ENCODE measurements around the gene MPL. TPM values are rescaled to one million over a fixed set of nuclear protein-coding genes. Genes with fewer than 3 reads are reported as not detected.
A peak's percentile ranks its signal among the peaks of the same experiment; 100 is the strongest.

Gene MPL
- polyA plus RNA-seq, 3 donors from 2014 or later: 0.57 TPM; not detected in 2

GRCh38 chr1:43358746-43359693 is 21.4 kb downstream of the MPL start, which contains the start of gene CDC20:
Gene CDC20 (plus strand): TSS chr1:43358981. CDS start chr1:43359216, 235 bp downstream.
- H3K36me3 Mint-ChIP-seq: peaks cover 5 to 16% (median 10%) of the 10 kb centered on the region in 3 donors
- peak; percentile 92 to 93 (median 93) for DNase-seq
- no peaks in the 10 kb centered on the region for H3K9me3 Mint-ChIP-seq
- peaks cover 18 to 29% of the 10 kb centered on the region in 2 donors for H3K4me1 Mint-ChIP-seq
- peaks cover 2 to 5% (median 2%) of the 10 kb centered on the region in 3 donors for H3K27me3 Mint-ChIP-seq (ENCODE audit: low read depth in 3 of 3)
- peak within 1 kb of the TSS; percentile 80 to 93 (median 87) for H3K27ac Mint-ChIP-seq
- peak within 1 kb of the TSS; percentile 90 to 95 (median 91) for H3K4me3 Mint-ChIP-seq

- Mint-ChIP-seq H3K9me3 (no peaks in the 10 kb centered on the region), H3K27me3 (ENCODE audit: low read depth in 3 of 3) (peaks cover 2 to 5% (median 3%) of the 10 kb centered on the region in 3 donors)
These were observed 22.1 kb downstream of the MPL start for GRCh38 chr1:43359696-43360095.

GRCh38 chr1:43360616-43361015 is 23.0 kb downstream of the MPL start:
- peak overlapping the region in 2 of 5 donors; percentile 5 to 35 for H3K4me3 Mint-ChIP-seq
- H3K4me1 Mint-ChIP-seq: peaks cover 29 to 38% of the 10 kb centered on the region in 2 donors
- peak overlapping the region in 3 of 6 donors; percentile 2 to 76 (median 33) for H3K27ac Mint-ChIP-seq
- H3K36me3 Mint-ChIP-seq: peaks cover 10 to 28% (median 10%) of the 10 kb centered on the region in 3 donors
- H3K27me3 Mint-ChIP-seq (ENCODE audit: low read depth in 3 of 3): peaks cover 2 to 5% (median 3%) of the 10 kb centered on the region in 3 donors
- DNase-seq: no peak
- H3K9me3 Mint-ChIP-seq: no peaks in the 10 kb centered on the region

More at GRCh38 chr1:43359696-43360095, 22.1 kb downstream of the MPL start:
- Mint-ChIP-seq H3K4me1 (peaks cover 21 to 29% of the 10 kb centered on the region in 2 donors), H3K36me3 (peaks cover 5 to 22% (median 10%) of the 10 kb centered on the region in 3 donors), H3K4me3 (peak overlapping the region; percentile 67 to 91 (median 90)), H3K27ac (peak overlapping the region in 2 of 6 donors; percentile 35 to 51)
- DNase-seq: no peak

GRCh38 chr1:43363283-43363934 is 25.8 kb downstream of the MPL start:
- H3K4me3 Mint-ChIP-seq: no peak overlapping the region
- H3K4me1 Mint-ChIP-seq: peaks cover 41 to 50% of the 10 kb centered on the region in 2 donors
- peaks cover 3 to 7% (median 6%) of the 10 kb centered on the region in 3 donors for H3K27me3 Mint-ChIP-seq (ENCODE audit: low read depth in 3 of 3)
- H3K36me3 Mint-ChIP-seq: peaks cover 10 to 31% (median 10%) of the 10 kb centered on the region in 3 donors
- DNase-seq: no peak
- H3K9me3 Mint-ChIP-seq: no peaks in the 10 kb centered on the region
- peak overlapping the region in 5 of 6 donors; percentile 3 to 80 (median 33) for H3K27ac Mint-ChIP-seq

- peaks cover 3 to 7% (median 5%) of the 10 kb centered on the region in 3 donors for H3K27me3 Mint-ChIP-seq (ENCODE audit: low read depth in 3 of 3)
- H3K27ac Mint-ChIP-seq: peak overlapping the region in 5 of 6 donors; percentile 5 to 68 (median 25)
- H3K36me3 Mint-ChIP-seq: peaks cover 10 to 31% (median 10%) of the 10 kb centered on the region in 3 donors
- DNase-seq: no peak
- H3K4me1 Mint-ChIP-seq: peaks cover 45 to 50% of the 10 kb centered on the region in 2 donors
- H3K4me3 Mint-ChIP-seq: no peak overlapping the region
- H3K9me3 Mint-ChIP-seq: no peaks in the 10 kb centered on the region
These were observed 26.4 kb downstream of the MPL start for GRCh38 chr1:43363935-43364525.

- H3K27me3 Mint-ChIP-seq (ENCODE audit: low read depth in 3 of 3): peaks cover 3 to 7% (median 5%) of the 10 kb centered on the region in 3 donors
- no peak for DNase-seq
- peak overlapping the region; percentile 61 to 89 (median 84) for H3K27ac Mint-ChIP-seq
- H3K9me3 Mint-ChIP-seq: no peaks in the 10 kb centered on the region
- peaks cover 41 to 47% of the 10 kb centered on the region in 2 donors for H3K4me1 Mint-ChIP-seq
- H3K36me3 Mint-ChIP-seq: peaks cover 10 to 31% (median 10%) of the 10 kb centered on the region in 3 donors
- peak overlapping the region; percentile 50 to 89 (median 85) for H3K4me3 Mint-ChIP-seq
These were observed 28.1 kb downstream of the MPL start for GRCh38 chr1:43365678-43366077.

- no peak for DNase-seq
- Mint-ChIP-seq H3K27me3 (ENCODE audit: low read depth in 3 of 3) (peaks cover 3 to 7% (median 5%) of the 10 kb centered on the region in 3 donors), H3K9me3 (no peaks in the 10 kb centered on the region), H3K4me1 (peaks cover 44 to 50% of the 10 kb centered on the region in 2 donors), H3K36me3 (peaks cover 9 to 31% (median 9%) of the 10 kb centered on the region in 3 donors), H3K4me3 (peak overlapping the region; percentile 85 to 89 (median 88)), H3K27ac (peak overlapping the region; percentile 84 to 89 (median 86))
These were observed 28.6 kb downstream of the MPL start for GRCh38 chr1:43366179-43366578.

- H3K27ac Mint-ChIP-seq: peak overlapping the region; percentile 78 to 91 (median 88)
- H3K9me3 Mint-ChIP-seq: no peaks in the 10 kb centered on the region
- DNase-seq: no peak
- peaks cover 44 to 47% of the 10 kb centered on the region in 2 donors for H3K4me1 Mint-ChIP-seq
- H3K36me3 Mint-ChIP-seq: peaks cover 5 to 28% (median 5%) of the 10 kb centered on the region in 3 donors
- H3K27me3 Mint-ChIP-seq (ENCODE audit: low read depth in 3 of 3): peaks cover 3 to 7% (median 5%) of the 10 kb centered on the region in 3 donors
- peak overlapping the region; percentile 85 to 89 (median 88) for H3K4me3 Mint-ChIP-seq
These were observed 29.0 kb downstream of the MPL start for GRCh38 chr1:43366601-43367025.

- peak; percentile 50 to 62 (median 59) for DNase-seq
These were observed 29.6 kb downstream of the MPL start for GRCh38 chr1:43367026-43367903.

GRCh38 chr1:43367904-43368645 is 30.5 kb downstream of the MPL start, which contains the start of gene ELOVL1:
Gene ELOVL1 (minus strand): TSS chr1:43368011. CDS start chr1:43365609, 2,402 bp downstream.
- peaks cover 3 to 7% (median 3%) of the 10 kb centered on the region in 3 donors for H3K27me3 Mint-ChIP-seq (ENCODE audit: low read depth in 3 of 3)
- peak; percentile 86 to 89 (median 89) for DNase-seq
- peak within 1 kb of the TSS; percentile 91 to 93 (median 92) for H3K4me3 Mint-ChIP-seq
- H3K27ac Mint-ChIP-seq: peak within 1 kb of the TSS; percentile 84 to 98 (median 93)
- H3K4me1 Mint-ChIP-seq: peaks cover 44 to 45% of the 10 kb centered on the region in 2 donors
- peaks cover 2 to 19% (median 5%) of the 10 kb centered on the region in 3 donors for H3K36me3 Mint-ChIP-seq
- no peaks in the 10 kb centered on the region for H3K9me3 Mint-ChIP-seq

More at GRCh38 chr1:43367026-43367903, 29.6 kb downstream of the MPL start:
- H3K4me3 Mint-ChIP-seq: peak overlapping the region; percentile 85 to 89 (median 88)
- no peaks in the 10 kb centered on the region for H3K9me3 Mint-ChIP-seq
- peaks cover 44 to 45% of the 10 kb centered on the region in 2 donors for H3K4me1 Mint-ChIP-seq
- peak overlapping the region; percentile 78 to 91 (median 88) for H3K27ac Mint-ChIP-seq
- H3K36me3 Mint-ChIP-seq: peaks cover 4 to 22% (median 5%) of the 10 kb centered on the region in 3 donors
- H3K27me3 Mint-ChIP-seq (ENCODE audit: low read depth in 3 of 3): peaks cover 3 to 7% (median 3%) of the 10 kb centered on the region in 3 donors

- peaks cover 3 to 7% (median 3%) of the 10 kb centered on the region in 3 donors for H3K27me3 Mint-ChIP-seq (ENCODE audit: low read depth in 3 of 3)
- H3K4me1 Mint-ChIP-seq: peaks cover 44 to 45% of the 10 kb centered on the region in 2 donors
These were observed 31.0 kb downstream of the MPL start for GRCh38 chr1:43368646-43369020.

More at GRCh38 chr1:43368646-43369020, 31.0 kb downstream of the MPL start:
- Mint-ChIP-seq H3K4me3 (peak overlapping the region; percentile 91 to 93 (median 92)), H3K36me3 (peaks cover 0 to 17% (median 5%) of the 10 kb centered on the region in 3 donors), H3K9me3 (no peaks in the 10 kb centered on the region), H3K27ac (peak overlapping the region; percentile 84 to 98 (median 93))
- no peak for DNase-seq

All from immature natural killer cell (primary cell).